ENCODE data around the gene CDH23. TPM values are rescaled to one million over a fixed set of nuclear protein-coding genes. Genes with fewer than 3 reads are reported as not detected.
"Not testable (repeated sequence)": the region's sequence is repeated elsewhere in the genome, so short reads cannot be mapped to it uniquely, and the experiment has no call there.

CDH23 gene
- total RNA-seq, 3 donors from 2014 or later, result 1.8 to 3.6 (median 3.0) TPM

DNA sequence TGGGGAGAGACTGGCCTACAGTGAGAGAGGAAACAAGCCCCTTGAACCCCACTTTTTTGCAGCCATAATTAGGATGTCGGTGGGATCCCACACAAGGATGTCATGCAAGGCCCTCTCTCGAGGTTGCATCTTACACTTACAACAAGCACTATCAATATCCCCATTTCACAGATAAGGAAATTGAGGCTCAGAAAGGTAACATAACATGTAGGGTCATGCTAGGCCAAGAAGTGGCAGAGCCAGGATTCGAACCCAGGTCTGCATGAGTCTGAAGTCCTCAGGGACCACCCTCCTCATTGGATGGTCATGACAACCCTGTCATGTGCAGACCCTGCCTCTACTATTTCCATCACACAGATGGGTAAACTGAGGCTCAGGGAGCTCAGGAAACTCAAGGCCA lies 199.4 kb downstream of the CDH23 start:
- DNase-seq, result no peak
- Histone ChIP-seq H3K9me3 (no peaks in the 10 kb centered on the region), H3K4me3 (no peak overlapping the region), H3K4me1 (ENCODE audit: low read depth) (peaks cover 4% of the 10 kb centered on the region), H3K36me3 (ENCODE audit: low read depth) (no peaks in the 10 kb centered on the region)
- no peak for ATAC-seq
- TF ChIP-seq, protein P1, sequence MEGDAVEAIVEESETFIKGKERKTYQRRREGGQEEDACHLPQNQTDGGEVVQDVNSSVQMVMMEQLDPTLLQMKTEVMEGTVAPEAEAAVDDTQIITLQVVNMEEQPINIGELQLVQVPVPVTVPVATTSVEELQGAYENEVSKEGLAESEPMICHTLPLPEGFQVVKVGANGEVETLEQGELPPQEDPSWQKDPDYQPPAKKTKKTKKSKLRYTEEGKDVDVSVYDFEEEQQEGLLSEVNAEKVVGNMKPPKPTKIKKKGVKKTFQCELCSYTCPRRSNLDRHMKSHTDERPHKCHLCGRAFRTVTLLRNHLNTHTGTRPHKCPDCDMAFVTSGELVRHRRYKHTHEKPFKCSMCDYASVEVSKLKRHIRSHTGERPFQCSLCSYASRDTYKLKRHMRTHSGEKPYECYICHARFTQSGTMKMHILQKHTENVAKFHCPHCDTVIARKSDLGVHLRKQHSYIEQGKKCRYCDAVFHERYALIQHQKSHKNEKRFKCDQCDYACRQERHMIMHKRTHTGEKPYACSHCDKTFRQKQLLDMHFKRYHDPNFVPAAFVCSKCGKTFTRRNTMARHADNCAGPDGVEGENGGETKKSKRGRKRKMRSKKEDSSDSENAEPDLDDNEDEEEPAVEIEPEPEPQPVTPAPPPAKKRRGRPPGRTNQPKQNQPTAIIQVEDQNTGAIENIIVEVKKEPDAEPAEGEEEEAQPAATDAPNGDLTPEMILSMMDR (IDR thresholded peaks at IDR 0.05), result no peak
- intact Hi-C loops (cut with DNase I, micrococcal nuclease), result no loop called here

DNA sequence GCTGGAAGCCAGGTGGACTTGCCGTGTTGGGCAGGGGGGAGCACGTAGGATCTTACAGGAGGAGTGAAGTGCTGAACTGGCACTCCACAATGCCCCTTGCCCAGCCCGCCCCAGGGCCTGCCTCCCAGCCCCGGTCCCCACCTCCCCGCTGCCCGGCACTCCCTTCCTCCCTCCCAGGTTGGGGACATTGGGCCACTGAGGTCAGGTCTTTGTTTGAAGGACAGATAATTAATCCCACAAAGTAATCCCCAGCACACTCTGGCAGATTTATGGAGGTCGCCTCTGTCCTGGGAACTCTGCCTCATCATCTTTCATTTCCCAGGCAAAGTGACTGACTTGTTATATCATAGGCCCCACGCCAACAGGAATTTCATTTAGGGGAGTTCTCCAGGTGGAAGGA lies 200.0 kb downstream of the CDH23 start:
- DNase-seq (no peak), ATAC-seq (no peak)
- intact Hi-C loops (cut with DNase I, micrococcal nuclease), result no loop called here
- Histone ChIP-seq H3K4me3 (no peak overlapping the region), H3K4me1 (ENCODE audit: low read depth) (peaks cover 4% of the 10 kb centered on the region), H3K36me3 (ENCODE audit: low read depth) (no peaks in the 10 kb centered on the region), H3K9me3 (no peaks in the 10 kb centered on the region)
- TF ChIP-seq, protein P1 (IDR thresholded peaks at IDR 0.05), result no peak

DNA sequence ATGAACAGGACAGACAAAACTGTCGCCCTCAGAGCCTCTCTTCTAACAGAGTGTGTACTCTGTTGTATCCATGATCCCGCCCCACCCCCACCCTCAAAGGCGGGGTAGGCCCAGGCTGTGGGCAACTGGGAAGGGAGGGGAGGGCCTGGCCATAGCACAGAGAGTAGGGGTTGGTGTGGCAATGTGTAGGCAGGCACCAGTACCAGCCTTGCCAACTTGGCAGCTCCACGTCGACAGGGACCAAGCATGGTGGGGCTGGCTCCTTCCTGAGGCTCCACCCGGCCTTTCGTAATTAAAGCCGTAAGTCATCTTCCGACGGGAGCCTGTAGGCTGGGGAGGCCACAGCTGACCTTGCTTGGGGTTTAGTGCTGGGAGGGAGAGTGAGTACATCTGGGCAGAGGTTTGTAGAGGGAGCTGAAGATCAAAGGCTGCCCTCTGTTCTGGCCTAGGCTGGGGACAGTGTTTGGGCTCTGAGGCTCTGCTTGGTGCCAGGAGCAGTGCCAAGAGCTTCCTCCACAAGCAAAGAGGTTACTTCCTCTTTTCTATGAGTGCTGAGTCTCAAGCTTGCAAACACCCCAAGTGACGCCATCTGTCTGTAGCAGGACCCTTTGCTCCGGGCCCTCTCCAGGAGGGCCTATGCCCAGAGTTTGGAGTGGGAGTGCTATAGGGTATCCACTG lies 201.2 kb downstream of the CDH23 start:
- H3K36me3 ChIP-seq (ENCODE audit: low read depth), result no peaks in the 10 kb centered on the region
- H3K9me3 ChIP-seq, result no peaks in the 10 kb centered on the region
- DNase-seq (peak in 2 of 3 donors; percentile 35 to 65), ATAC-seq (peak; percentile 70)
- H3K4me3 ChIP-seq, result no peak overlapping the region
- H3K4me1 ChIP-seq (ENCODE audit: low read depth), result peaks cover 4% of the 10 kb centered on the region
- intact Hi-C loops (cut with DNase I, micrococcal nuclease), result no loop called here
- TF ChIP-seq, protein P1 (IDR thresholded peaks at IDR 0.05), result no peak

DNA sequence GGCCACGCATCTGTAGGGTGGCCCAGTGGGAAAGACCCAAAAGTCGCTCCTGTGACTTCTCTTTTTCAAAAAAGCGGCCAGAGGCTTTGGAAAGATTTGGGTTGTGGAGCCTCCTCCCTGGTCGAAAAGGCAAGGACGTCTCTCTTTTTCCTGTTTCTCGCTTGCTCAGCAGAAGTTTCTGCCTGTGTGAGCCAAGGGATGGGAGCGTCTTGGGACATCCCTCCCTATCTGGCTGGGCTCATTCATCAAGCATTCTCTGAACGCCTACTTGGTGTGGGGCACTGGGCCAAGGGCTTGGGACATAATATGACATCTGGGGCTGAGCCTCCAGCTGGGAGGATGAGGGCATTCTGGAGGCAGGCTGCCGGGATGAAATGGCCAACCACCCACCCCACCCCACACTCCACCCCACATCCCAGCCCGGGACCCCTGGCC lies 201.9 kb downstream of the CDH23 start:
- TF ChIP-seq, protein P1 (IDR thresholded peaks at IDR 0.05), result no peak
- Histone ChIP-seq H3K4me3 (no peak overlapping the region), H3K4me1 (ENCODE audit: low read depth) (peaks cover 4% of the 10 kb centered on the region), H3K36me3 (ENCODE audit: low read depth) (no peaks in the 10 kb centered on the region), H3K9me3 (no peaks in the 10 kb centered on the region)
- intact Hi-C loops (cut with DNase I, micrococcal nuclease), result no loop called here
- ATAC-seq (peak; percentile 30), DNase-seq (peak; percentile 55 to 76 (median 55))

DNA sequence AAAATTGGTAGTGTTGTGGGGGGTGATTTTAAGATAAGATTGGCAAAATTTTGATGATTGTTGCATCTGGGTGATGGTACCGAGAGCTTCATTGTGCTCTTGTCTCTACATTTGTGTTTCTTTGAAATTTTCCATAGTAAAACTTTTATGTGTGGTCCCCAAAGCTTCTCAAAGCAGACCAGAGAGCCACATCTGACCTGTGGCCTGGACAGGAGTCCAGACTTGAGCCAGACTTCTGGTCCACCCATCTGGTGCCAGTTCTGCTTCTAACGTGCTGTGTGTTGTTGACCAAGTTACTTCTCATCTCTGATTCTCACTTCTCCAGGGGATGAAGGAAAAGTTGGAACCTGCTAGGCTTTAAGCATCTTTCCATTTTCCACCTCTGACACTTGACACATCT lies 202.8 kb downstream of the CDH23 start:
- Histone ChIP-seq H3K36me3 (ENCODE audit: low read depth) (no peaks in the 10 kb centered on the region), H3K9me3 (no peaks in the 10 kb centered on the region), H3K4me1 (ENCODE audit: low read depth) (peaks cover 4% of the 10 kb centered on the region), H3K4me3 (no peak overlapping the region)
- TF ChIP-seq, protein P1 (IDR thresholded peaks at IDR 0.05), result no peak
- ATAC-seq, result no peak
- DNase-seq, result no peak
- intact Hi-C loops (cut with DNase I, micrococcal nuclease), result no loop called here

DNA sequence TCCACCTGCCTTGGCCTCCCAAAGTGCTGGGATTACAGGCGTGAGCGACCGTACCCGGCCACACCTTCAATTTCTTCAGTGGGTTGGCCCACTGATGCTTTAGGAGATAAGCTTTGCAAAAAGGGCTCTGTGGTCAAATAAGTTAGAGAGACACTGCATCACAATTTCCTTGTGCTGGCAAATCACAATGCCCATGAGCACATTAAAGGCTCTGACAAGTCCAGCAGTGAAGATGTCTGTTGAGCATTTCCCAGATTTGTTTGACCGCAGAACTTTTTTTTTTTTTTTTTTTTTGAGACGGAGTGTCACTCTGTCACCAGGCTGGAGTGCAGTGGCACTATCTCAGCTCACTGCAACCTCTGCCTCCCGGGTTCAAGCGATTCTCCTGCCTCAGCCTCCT lies 203.5 kb downstream of the CDH23 start:
- H3K4me1 ChIP-seq (ENCODE audit: low read depth); H3K4me3 ChIP-seq; DNase-seq; ATAC-seq; H3K36me3 ChIP-seq (ENCODE audit: low read depth); H3K9me3 ChIP-seq: not testable (repeated sequence)
- intact Hi-C loops (cut with DNase I, micrococcal nuclease), result loop anchor here in 1 of 2 donors (10.0 kb wide), 1 partner anchor 275 kb away; no protein-coding TSS in a partner anchor
